Measurements from ENCODE around the gene LRP5.

LRP5 gene

DNA sequence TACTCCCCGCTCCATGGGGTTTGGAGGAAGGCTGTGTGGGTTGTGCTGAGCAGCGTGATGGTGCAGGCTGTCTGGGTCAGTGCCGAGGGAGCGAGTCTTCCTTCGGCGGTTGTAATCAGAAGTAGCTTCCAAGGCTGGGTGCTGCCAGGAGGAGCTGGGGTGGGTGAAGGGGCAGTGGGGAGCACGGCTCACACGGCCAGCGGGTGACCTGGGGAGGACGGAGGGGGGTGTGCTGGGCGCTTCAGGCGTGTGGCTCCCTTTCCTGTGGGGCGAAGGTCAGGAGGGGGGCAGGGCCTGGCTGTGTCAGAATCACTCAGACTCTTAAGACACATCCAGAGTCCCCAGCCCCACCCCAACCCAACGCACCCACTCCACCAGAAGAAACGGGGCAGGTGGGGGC, 60.2 kb downstream of the LRP5 start:
- DNase-seq, result no peak

DNA sequence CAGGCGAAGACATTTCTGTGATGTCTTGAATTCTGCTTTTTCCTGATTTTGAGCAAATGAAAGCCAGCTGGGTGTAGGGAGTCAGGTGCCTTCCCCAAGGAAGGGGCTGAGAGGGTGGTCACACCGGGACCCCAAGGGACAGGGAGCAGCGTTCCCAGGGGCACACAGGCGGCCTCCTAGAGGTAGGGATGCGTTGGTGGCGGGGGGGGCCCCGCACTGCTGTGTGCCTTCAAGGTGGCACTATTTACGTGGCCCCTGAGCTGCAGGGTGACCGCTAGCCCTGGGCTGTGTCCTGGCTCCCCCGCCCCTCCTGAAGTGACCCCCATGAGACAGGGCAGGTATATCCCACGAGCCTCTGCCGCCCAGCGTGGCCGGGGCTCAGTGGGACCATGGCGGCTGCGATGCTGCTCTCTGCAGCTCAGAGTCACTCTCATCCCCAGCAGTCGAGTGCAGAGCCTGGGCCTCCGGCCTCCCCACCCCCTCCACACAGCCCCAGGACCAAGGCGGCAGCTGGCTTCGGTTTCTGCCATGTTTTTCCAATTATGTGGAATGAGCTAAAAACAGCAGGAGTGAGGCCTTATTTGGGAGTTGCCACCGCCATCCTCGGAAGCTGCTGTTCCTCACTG, 60.9 kb downstream of the LRP5 start:
- DNase-seq, result no peak

DNA sequence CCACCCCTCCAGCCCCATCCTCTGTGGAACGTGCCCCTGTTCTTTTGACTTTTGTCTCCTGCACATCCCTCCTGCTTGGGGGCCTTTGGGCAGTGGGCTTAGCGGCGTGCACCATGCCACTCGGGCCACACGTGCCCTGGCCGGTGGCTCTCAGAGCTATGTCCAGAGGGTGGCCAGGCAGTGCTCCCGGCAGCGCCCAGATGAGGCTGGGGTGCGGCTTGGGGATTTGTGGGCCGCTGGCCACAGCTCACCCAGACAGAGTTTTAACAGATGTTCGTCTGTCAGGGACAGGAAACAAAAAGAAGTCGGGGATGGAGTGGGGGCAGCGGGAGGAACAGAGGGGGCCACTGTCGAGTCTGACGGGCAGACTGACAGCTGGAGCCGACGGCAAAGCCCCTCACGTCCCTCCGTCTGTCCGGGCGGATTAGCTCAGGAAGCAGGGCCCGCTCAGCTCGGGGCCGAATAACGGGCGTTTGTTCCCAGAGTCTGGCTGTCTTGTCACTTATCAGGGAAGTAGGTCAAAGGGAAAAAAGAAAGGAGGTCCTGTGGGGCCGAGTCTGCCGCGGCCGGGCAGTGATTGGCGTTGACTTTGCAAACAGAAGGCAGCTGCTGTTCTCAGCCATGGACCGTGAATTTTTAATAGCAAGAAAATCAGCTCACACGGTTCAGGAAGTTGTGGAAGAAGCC, 61.6 kb downstream of the LRP5 start:
- no peak for DNase-seq

DNA sequence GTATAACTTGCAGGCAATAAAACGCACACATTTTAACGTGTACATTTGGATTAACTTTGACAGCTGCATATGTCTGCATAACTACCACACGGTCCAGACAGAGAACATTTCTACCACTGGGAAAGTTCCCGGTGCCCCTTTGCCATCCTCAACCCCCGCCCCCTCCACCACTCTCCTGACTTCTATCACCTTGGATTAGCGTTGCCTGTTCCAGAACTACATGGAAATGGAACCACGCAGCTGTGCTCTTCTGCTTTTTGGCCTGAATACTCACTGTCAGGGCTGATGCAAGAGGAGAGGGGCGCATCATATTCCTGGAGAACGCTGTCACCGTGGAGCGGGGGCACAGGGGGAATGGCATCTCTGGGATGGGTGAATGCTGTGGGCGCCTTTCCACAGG, 62.1 kb downstream of the LRP5 start:
- no peak for DNase-seq

DNA sequence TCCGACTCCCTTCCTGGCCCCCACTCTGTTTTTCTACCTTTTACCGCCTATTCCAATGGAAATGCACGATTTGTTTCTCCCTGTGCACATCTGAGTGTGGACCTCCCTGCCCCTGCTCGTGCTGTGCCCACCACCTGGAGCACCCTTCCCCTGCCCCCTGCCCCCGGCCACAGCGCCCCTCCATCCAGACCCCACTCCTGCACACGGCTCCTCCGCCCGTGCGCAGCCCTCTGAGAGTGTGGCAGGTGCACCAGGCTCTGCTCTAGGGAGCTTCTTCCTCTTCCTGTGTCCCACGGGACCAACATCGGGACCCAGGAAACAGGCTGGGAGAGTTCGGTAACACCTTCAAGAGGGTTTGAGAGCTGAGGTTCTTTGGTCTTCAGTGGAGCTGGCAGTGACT, 62.9 kb downstream of the LRP5 start:
- DNase-seq, result no peak

DNA sequence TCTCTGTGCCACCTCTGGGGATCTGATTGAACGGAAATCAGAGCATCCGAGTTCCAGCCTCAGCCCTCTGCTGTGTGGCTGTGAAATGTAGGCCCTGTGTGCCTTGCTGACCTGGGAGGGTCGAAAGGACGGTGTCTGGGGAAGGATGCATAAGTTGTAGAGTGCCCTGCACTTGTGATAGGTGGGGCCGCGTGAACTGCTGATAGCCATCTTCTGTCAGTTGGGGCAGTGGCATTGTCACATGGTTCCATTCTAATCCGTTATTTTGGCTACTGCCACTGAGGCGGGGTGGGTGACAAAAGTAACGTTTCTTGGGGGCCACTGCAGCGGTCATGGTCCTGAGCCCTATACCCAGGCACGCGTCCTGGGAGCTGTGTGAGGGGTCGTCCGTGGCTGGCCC, 63.4 kb downstream of the LRP5 start:
- DNase-seq, result no peak

DNA sequence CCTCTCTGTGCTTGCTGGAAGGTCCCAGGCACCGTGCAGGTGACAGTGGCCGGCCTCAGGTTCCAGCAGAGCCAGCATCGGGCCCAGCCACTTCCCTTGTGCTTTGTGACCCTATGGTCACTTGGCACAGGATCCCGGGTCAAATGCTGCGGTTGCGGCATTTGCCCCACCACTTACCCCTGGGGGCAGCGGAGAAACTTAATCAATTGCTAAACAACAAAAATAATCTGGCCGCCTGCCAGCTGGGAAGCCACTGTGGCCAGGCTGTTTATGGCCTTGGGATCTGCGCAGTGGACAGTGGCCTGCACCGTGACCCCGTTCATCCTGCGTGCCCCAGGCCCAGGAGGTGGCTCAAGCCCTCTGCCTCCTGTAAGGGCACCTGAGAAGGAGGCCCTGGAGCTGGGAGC, 65.0 kb downstream of the LRP5 start:
- DNase-seq, result no peak

DNA sequence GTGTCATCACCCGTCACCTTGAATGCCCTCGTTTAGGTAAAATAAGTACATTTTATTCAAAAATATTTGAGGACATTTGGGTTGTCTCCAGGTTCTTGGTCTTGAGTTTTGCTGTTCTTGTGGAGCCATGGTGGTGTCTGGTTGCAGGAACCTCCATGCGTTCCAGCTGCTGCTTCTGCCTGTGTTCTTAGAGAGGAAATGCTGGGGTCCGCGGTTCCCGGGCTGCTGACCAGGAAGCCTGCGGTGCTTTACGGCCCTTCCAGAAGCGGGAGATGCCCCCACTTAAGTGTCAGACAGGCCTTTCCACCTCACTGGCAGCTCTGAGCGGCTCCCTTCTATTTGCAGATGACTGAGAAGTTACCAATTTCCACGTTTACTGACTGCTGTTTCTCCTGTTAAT, 66.8 kb downstream of the LRP5 start:
- peak; percentile 33 to 43 for DNase-seq

DNA sequence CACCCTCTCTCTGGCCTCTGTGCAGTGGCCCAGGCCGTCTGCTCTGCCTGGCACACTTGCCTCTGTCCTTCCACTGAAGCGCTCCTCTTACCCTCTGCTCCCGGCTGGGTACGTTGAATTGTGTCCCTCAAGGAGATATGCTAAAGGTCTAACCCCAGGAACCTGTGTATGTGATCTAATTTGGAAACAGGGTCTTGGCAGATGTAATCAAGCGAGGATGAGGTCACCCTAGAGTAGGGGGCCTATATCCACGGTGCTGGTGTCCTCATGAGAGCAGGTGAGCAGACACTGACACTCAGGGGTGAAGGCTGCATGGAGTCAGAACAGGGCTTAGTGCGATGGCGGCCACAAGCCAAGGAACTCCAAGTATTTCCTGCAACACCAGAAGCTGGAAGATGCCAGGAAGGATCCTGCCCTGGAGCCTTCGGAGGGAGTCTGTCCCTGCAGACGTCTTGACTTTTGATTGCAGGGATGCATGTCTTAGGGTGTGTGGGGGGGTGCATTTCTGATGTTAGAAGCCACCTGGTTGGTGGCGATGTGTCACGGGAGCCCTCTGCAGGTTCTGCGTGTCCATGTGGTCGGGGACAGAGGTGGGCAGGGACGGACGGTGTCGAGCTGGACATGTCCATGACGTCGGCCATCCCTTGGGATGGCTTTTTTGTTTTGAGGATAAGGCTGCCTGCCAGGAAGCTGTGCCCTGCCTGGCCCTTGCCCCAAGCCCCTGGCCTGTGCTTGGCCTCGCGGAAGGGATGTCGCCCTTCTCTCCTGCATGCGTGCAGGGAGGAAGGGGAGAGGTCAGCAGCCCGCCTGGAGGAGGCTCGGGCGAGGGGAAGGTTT, 68.6 kb downstream of the LRP5 start:
- no peak for DNase-seq

DNA sequence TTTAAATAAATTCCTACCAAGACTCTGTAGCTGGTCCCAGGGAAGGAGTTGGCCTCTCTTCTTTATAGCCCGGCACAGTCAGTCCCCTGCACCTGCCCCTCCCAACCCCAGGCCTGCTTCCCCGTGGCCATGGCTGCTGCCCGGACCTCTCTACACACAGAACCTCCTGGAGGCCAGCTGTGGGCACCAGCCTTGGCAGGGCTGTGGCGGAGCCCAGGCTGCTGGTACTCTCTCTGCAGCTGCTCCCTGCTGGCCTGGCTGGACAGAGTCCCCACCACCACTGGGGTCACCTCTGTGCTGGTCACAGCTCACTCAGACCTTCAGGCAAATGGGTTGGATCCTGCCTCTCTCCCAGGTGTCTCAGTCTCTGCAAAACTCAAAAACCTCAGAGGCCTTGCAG, 69.3 kb downstream of the LRP5 start:
- DNase-seq, result no peak

DNA sequence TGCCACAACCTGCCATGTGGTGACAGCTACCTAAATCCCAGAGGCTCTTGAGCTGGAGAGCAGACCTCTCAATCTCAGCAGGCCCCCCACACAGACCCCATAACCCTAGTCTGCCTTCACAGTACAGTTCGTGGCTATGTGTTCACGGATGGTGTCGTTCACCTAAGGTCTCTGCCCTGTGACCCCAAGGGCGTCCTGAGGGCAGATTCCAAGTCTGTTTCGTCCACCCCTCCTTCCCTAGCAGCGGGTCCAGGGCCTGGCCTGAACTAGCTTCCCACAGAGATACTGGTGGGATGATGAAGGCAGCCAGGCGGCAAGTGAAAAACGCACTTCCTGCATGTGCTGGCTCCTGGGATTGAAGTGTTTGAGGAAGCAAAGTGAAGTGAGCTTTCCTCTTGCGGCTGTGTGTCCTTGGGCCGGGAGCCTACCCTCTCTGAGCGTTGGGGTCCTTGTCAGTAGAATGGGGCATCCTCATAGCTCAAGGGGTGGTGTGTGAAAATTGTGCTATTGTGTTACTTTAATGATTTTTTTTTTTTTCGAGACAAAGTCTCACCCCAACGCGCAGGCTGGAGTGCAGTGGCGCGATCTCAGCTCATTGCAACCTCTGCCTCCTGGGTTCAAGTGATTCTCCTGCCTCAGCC, 70.1 kb downstream of the LRP5 start:
- no peak for DNase-seq

DNA sequence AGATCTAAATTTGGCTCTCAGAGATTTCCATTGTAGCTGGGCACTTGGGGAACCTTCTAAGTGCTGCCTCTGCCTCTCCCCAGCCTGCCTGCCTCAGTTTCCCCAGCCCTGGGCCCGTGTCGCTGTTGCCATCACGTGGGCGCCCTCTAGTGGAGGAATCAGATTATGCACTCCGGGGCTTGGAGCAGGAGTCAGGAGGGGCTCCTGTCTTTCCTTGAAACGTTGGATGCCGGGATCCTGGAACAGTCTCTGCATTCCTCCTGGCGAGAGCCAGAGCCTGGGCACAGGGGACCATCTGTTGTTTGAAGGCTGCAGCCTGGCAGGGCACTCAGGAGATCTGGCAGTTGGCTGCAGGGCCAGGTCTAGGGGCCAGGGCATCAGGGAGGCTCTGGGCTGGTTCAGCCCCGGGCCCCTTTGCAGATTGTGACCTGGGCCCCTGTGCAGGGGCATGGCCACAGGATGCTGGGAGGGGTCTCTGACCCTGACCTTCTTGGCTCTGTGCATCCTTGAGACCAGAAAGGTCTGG, 71.6 kb downstream of the LRP5 start:
- peak in 1 of 2 experiments; percentile 18 for DNase-seq

DNA sequence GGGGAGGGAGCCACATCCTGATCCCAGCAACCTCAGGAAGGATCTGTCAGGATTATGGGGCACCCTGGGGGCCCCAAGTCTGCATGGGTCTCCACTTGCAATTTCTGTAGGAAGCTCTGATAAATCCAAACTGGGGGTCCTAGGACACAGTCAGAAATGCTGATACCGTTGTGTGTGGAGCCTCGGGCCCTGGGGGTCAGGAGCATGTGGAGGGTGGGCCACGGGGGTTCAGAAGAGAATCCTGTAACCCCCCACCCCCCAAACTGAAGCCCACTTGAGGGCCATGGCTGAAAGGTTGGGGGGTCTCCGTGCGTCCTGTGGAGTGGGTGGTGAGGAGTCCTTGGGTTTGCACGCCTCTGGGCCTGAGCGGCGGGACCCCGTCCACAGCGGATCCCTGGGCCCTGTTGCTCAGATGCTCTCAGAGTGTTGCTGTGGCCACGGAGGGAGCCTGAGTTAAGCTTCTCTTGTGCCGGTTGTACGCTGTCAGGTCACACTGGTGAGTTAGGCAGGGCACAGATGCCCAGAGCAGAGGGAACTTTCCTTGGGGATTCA, 72.2 kb downstream of the LRP5 start:
- DNase-seq, result no peak

DNA sequence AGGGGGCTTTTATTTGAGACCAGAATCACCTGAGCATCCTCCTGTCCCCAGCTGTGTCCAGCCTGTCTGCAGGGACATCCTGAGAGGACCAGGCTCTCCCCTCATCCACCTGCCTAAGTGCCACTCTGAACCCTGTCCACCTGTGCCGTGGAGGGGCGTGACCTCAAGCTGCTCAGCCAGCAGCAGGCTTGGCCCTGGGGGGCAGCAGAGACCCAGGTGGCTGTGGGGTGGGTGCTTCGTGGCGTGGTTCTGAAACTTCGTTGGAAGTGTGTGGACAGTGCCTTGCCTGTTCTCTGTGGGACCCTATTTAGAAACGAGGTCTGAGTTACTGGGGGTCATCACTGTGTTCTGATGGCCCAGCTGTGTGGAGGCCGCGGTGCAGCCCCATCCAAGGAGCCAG, 72.7 kb downstream of the LRP5 start:
- DNase-seq, result no peak

DNA sequence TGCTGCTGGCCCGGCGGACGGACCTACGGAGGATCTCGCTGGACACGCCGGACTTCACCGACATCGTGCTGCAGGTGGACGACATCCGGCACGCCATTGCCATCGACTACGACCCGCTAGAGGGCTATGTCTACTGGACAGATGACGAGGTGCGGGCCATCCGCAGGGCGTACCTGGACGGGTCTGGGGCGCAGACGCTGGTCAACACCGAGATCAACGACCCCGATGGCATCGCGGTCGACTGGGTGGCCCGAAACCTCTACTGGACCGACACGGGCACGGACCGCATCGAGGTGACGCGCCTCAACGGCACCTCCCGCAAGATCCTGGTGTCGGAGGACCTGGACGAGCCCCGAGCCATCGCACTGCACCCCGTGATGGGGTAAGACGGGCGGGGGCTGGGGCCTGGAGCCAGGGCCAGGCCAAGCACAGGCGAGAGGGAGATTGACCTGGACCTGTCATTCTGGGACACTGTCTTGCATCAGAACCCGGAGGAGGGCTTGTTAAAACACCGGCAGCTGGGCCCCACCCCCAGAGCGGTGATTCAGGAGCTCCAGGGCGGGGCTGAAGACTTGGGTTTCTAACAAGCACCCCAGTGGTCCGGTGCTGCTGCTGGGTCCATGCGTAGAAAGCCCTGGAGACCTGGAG, 74.1 kb downstream of the LRP5 start:
- no peak for DNase-seq

DNA sequence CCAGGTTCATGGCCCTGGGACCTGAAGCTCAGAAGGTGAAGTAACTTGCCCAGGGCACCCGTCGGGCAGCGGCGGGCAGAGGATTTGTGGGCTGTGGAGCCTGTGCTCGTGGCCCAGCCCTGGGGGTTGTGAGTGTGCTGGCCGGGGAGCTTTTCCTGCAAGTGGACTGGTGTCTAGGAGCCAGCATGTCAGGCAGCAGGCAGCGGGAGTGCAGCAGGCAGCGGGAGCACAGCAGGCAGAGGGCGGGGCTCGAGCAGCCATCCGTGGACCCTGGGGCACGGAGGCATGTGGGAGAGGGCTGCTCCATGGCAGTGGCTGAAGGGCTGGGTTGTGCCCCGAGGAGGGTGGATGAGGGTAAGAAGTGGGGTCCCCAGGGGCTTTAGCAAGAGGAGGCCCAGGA, 75.4 kb downstream of the LRP5 start:
- DNase-seq, result no peak

DNA sequence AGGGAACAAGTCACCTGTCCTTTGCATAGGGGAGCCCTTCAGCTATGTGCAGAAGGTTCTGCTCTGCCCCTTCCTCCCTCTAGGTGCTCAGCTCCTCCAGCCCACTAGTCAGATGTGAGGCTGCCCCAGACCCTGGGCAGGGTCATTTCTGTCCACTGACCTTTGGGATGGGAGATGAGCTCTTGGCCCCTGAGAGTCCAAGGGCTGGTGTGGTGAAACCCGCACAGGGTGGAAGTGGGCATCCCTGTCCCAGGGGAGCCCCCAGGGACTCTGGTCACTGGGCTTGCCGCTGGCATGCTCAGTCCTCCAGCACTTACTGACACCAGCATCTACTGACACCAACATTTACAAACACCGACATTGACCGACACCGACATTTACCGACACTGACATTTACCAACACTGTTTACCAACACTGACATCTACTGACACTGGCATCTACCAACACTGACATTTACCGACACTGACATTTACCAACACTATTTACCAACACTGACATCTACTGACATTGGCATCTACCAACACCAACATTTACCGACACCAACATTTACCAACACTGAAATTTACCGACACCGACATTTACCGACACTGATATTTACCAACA, 76.3 kb downstream of the LRP5 start:
- DNase-seq, result no peak

DNA sequence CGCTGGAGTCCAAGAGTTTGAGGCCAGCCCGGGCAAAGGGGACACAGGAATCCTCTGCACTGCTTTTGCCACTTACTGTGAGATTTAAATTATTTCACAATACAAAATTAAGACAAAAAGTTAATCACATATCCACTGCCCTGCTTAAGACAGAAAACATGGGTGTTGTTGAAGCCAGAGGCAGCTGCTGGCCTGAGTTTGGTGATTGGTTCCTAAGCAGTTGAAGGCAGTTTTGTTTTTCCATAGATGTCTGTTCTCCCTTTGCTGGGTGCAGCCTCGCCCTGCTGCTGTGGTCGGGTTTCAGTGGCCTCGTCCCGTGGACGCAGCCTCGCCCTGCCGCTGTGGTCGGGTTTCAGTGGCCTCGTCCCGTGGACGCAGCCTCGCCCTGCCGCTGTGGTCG, 77.9 kb downstream of the LRP5 start:
- no peak for DNase-seq

DNA sequence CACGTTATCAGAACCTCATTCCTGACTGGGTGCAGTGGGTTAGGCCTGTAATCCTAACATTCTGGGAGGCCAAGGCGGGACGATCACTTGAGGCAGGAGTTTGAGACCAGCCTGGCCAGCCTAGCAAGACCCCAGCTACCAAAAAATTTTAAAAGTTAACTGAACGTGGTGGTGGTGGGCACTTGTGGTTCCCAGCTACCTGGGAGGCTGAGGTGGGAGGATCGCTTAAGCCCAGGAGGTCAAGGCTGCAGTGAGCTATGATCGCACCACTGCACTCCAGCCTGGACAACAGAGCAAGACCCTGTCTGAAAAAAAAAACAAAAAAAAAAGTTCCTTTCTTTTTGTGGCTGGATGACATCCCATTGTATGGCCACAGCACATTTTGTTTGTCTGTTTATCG, 80.4 kb downstream of the LRP5 start:
- no peak for DNase-seq

DNA sequence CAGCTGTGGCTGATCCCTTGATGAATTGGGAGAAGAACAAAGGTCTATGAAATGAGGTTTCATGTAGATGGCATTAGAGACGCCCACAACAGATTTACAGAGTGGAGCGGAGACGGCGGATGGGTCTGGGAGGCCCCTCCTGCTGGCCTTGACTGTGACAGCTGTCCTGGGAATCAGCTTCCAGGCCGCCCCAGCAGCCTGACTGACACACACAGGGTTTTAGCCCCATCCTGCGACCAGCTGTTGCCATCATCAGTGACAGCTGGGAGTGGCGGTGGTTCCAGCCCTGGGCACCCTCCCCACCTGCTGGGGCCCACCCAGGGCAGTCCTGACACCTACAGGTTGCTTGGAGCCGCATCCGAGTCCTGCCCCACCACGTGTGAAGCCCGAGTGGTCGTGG, 84.1 kb downstream of the LRP5 start:
- DNase-seq, result no peak

DNA sequence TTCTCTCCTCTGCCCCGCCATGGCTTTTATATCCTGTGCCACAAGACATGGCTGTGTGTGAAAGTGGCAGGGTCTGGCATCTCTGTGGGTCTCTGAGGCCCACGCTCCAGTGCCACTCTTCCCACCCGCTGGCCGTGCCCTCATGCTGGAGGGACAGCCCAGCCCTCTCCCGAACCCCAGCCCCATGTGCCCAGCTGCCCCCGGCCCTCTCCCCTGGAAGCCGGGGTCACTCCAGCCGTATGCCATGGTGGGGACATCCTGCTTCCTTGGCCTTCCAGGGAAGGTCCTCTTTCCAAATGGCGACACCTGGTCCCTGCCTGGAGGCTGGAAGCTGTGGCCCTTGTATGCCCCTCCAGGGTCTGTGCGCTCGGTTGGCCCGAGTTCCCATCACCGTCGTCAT, 84.9 kb downstream of the LRP5 start:
- DNase-seq, result no peak

All from Kasumi-1 (cell line).